Kidney (tissue), 14 donors: Measurements from ENCODE around the gene BHLHA15. TPM values are rescaled to one million over a fixed set of nuclear protein-coding genes. Genes with fewer than 3 reads are reported as not detected.

Source experiments
- DNase-seq, 5 donors: peaks; one replicate each; pipeline ENCODE4 v3.0.0-alpha.2; 2013 to 2020
- FAIRE-seq: peaks from 2 replicates; lab custom pipeline; 2012; peaks lifted over from hg19 to GRCh38; lab: Jason Lieb, UNC
- H3K27ac ChIP-seq, 2 donors: one replicate each; pipeline ENCODE4 v1.7.0; 2013; ENCODE audit warnings: low read depth in 2 of 2, low read length in 2 of 2, inconsistent platforms in 1 of 2
- H3K27me3 ChIP-seq: one replicate; pipeline ENCODE4 v1.7.1; 2013; ENCODE audit warnings: low read length, inconsistent platforms; ENCODE audit not compliant: control insufficient read depth, insufficient read depth
- H3K36me3 ChIP-seq, 3 donors: one replicate each; pipeline versions ENCODE4 v1.7.0 to v1.7.1; 2013; ENCODE audit warnings: low read length in 3 of 3, control low read depth in 1 of 3, inconsistent platforms in 1 of 3; ENCODE audit not compliant: insufficient read depth in 3 of 3, control insufficient read depth in 2 of 3
- H3K4me1 ChIP-seq, 3 donors: one replicate each; pipeline versions ENCODE4 v1.7.0 to v1.7.1; 2013; ENCODE audit warnings: low read length in 3 of 3, inconsistent platforms in 1 of 3, low read depth in 1 of 3; ENCODE audit not compliant: control insufficient read depth in 2 of 3, insufficient read depth in 2 of 3
- H3K4me3 ChIP-seq, 3 donors: one replicate each; pipeline versions ENCODE4 v1.7.0 to v1.8.1; 2013; ENCODE audit warnings: low read length in 3 of 3, control low read depth in 1 of 3, inconsistent platforms in 1 of 3
- H3K9ac ChIP-seq, 3 donors: one replicate each; pipeline versions ENCODE4 v1.7.0 to v1.7.1; 2013; ENCODE audit warnings: low read length in 3 of 3, control low read depth in 1 of 3, inconsistent platforms in 1 of 3
- H3K9me3 ChIP-seq, 3 donors: one replicate each; pipeline versions ENCODE4 v1.7.0 to v1.7.1; 2013; ENCODE audit warnings: low read length in 3 of 3, control low read depth in 1 of 3, inconsistent platforms in 1 of 3; ENCODE audit not compliant: control insufficient read depth in 2 of 3, insufficient read depth in 1 of 3
- CTCF ChIP-seq: IDR thresholded peaks from 3 replicates; pipeline ENCODE4 v1.5.1; 2012; ENCODE audit warnings: mild to moderate bottlenecking, moderate library complexity, borderline replicate concordance; ENCODE audit not compliant: insufficient read depth; ENCODE audit errors: extremely low read depth
- intact Hi-C: fragments of 100-400 bp; cut with DNase I; formaldehyde crosslinking; loops from one replicate; pipeline ENCODE4 v1.11.1; 2022
- polyA plus RNA-seq: library from polyadenylated mRNA; stranded (reverse); fragments of 350-450 nt; fragmentation: Illumina TruSeq; extraction: RNeasy Lipid Tissue Mini Kit (QIAGEN cat#74804); gene quantifications from one replicate; pipeline ENCODE4 v1.2.3, GENCODE V29; 2014; ENCODE audit warnings: low read depth, low replicate concordance; ENCODE audit not compliant: insufficient read depth
- total RNA-seq: library from RNA; stranded (reverse); fragmentation: NEBNext Ultra II Directional; extraction: Animal tissue kit (Norgen Biotek cat#: 25700); gene quantifications from one replicate; pipeline ENCODE4 v1.2.1, GENCODE V29; 2021
- donor health status: control.
- donor health status: control.
- donor health status: control.
- donor health status: control.
- donor health status: control.
- donor health status: DM: yes; HTN: yes; CAD: no.
- donor health status: Normal renal cell carcinoma (clear cell type).

Gene BHLHA15
- total and polyA plus RNA-seq, 2 donors from 2014 or later: 3.1 TPM; not detected in 1

- no peak overlapping the region for H3K4me3 ChIP-seq
- H3K9me3 ChIP-seq: no peaks in the 10 kb centered on the region
- intact Hi-C loops: no loop called here
- H3K9ac ChIP-seq: no peak overlapping the region
- H3K27ac ChIP-seq: no peak overlapping the region
- H3K27me3 ChIP-seq: no peaks in the 10 kb centered on the region
- H3K36me3 ChIP-seq: peaks cover 0 to 6% (median 0%) of the 10 kb centered on the region in 3 donors
- DNase-seq (peak in 1 of 5 donors; percentile 62), FAIRE-seq (no peak)
- H3K4me1 ChIP-seq: no peaks in the 10 kb centered on the region
- TF ChIP-seq CTCF: no peak
Observed at GRCh38 chr7:98223898-98224700, 12.9 kb downstream of the BHLHA15 start.

- intact Hi-C loops: no loop called here
- Histone ChIP-seq H3K4me3 (no peak overlapping the region), H3K9me3 (no peaks in the 10 kb centered on the region), H3K4me1 (no peaks in the 10 kb centered on the region), H3K27me3 (no peaks in the 10 kb centered on the region), H3K36me3 (peaks cover 0 to 6% (median 0%) of the 10 kb centered on the region in 3 donors), H3K9ac (no peak overlapping the region), H3K27ac (no peak overlapping the region)
- FAIRE-seq (no peak), DNase-seq (peak in 1 of 5 donors; percentile 64)
- TF ChIP-seq CTCF: no peak
Observed at GRCh38 chr7:98224701-98225181, 13.5 kb downstream of the BHLHA15 start.

GRCh38 chr7:98225913-98226614 lies 14.8 kb downstream of the BHLHA15 start:
- Histone ChIP-seq H3K9ac (no peak overlapping the region), H3K9me3 (no peaks in the 10 kb centered on the region), H3K4me3 (no peak overlapping the region), H3K27ac (no peak overlapping the region), H3K27me3 (no peaks in the 10 kb centered on the region), H3K4me1 (no peaks in the 10 kb centered on the region), H3K36me3 (peaks cover 0 to 6% (median 0%) of the 10 kb centered on the region in 3 donors)
- FAIRE-seq (no peak), DNase-seq (peak in 1 of 5 donors; percentile 43)
- TF ChIP-seq CTCF: no peak
- intact Hi-C loops: no loop called here
